HG02884 (cell line): ENCODE results near the gene ALPG.

ENCODE experiments used
- ATAC-seq: cut with Tn5 transposase; IDR thresholded peaks from one replicate; pipeline ENCODE4 v1.9.1; 2021; ENCODE audit warnings: mild to moderate bottlenecking, moderate library complexity; ENCODE audit not compliant: unreplicated experiment

ALPG gene

GRCh38 chr2:232456296-232457120 is 49.9 kb downstream of the ALPG start:
- no peak for ATAC-seq

- no peak for ATAC-seq
These were observed 50.7 kb downstream of the ALPG start for GRCh38 chr2:232457121-232458011.

GRCh38 chr2:232458051-232458660 is 51.5 kb downstream of the ALPG start:
- ATAC-seq = no peak

GRCh38 chr2:232458661-232459418 is 52.2 kb downstream of the ALPG start:
- no peak for ATAC-seq

- no peak for ATAC-seq
These were observed 52.9 kb downstream of the ALPG start for GRCh38 chr2:232459419-232460035.

- no peak for ATAC-seq
These were observed 53.5 kb downstream of the ALPG start for GRCh38 chr2:232460171-232460570.
